Germinal center (tissue), 1 donor: Measurements from ENCODE around the gene OLR1.
"Not testable (repeated sequence)": the region's sequence is repeated elsewhere in the genome, so short reads cannot be mapped to it uniquely, and the experiment has no call there.

Experiments used
- DNase-seq: peaks from one replicate; pipeline ENCODE4 v3.0.0; 2012; ENCODE audit warnings: mixed read lengths, low spot score

OLR1 gene

GRCh38 chr12:10171973-10172728, at the start of gene OLR1:
Gene OLR1 (minus strand): TSS chr12:10172132. CDS start chr12:10172077, 55 bp downstream.
- no peak for DNase-seq

GRCh38 chr12:10220398-10221077, 48.6 kb upstream of the OLR1 start:
- no peak for DNase-seq

- DNase-seq = no peak
These were observed 46.1 kb upstream of the OLR1 start for GRCh38 chr12:10218021-10218420.

- not testable (repeated sequence) for DNase-seq
These were observed 44.0 kb upstream of the OLR1 start for GRCh38 chr12:10215946-10216345.

- DNase-seq = no peak
These were observed 43.5 kb upstream of the OLR1 start for GRCh38 chr12:10215436-10215835.

- DNase-seq = no peak
These were observed 42.9 kb upstream of the OLR1 start for GRCh38 chr12:10214895-10215267.

GRCh38 chr12:10214136-10214894, 42.4 kb upstream of the OLR1 start:
- DNase-seq = no peak

- DNase-seq = peak; percentile 38
These were observed 41.5 kb upstream of the OLR1 start for GRCh38 chr12:10213168-10214135.

GRCh38 chr12:10212739-10213131, 40.8 kb upstream of the OLR1 start, which contains the start of gene GABARAPL1:
Gene GABARAPL1 (plus strand): TSS chr12:10212877. CDS start chr12:10213130, 253 bp downstream.
- peak; percentile 88 for DNase-seq

GRCh38 chr12:10211940-10212738, 40.2 kb upstream of the OLR1 start:
- peak; percentile 55 for DNase-seq

GRCh38 chr12:10211101-10211939, 39.4 kb upstream of the OLR1 start:
- DNase-seq = no peak

GRCh38 chr12:10210225-10210624, 38.3 kb upstream of the OLR1 start:
- no peak for DNase-seq

GRCh38 chr12:10207136-10207535, 35.2 kb upstream of the OLR1 start:
- DNase-seq = no peak

- no peak for DNase-seq
These were observed 33.4 kb upstream of the OLR1 start for GRCh38 chr12:10205220-10205807.

- DNase-seq = not testable (repeated sequence)
These were observed 32.6 kb upstream of the OLR1 start for GRCh38 chr12:10204495-10204894.

GRCh38 chr12:10197879-10198278, 25.9 kb upstream of the OLR1 start:
- no peak for DNase-seq

- DNase-seq = peak; percentile 49
These were observed 24.3 kb upstream of the OLR1 start for GRCh38 chr12:10196210-10196609.

- no peak for DNase-seq
These were observed 22.3 kb upstream of the OLR1 start for GRCh38 chr12:10194160-10194670.

- DNase-seq = no peak
These were observed 19.9 kb upstream of the OLR1 start for GRCh38 chr12:10191865-10192264.
